ENCODE results near the gene ZNF436. TPM values are rescaled to one million over a fixed set of nuclear protein-coding genes. Genes with fewer than 3 reads are reported as not detected.

The ZNF436 gene
- total and polyA plus RNA-seq, 3 donors from 2014 or later: 24.6 to 29.0 (median 26.7) TPM

GRCh38 chr1:23345920-23346319 lies 23.7 kb downstream of the ZNF436 start:
- H3K27ac ChIP-seq: no peak overlapping the region
- DNase-seq: no peak
- H3K4me3 ChIP-seq: peak overlapping the region in 1 of 2 donors; percentile 97
- no peak for TF ChIP-seq CTCF (IDR thresholded peaks at IDR 0.05)
- no peak for TF ChIP-seq POLR2A (IDR thresholded peaks at IDR 0.05)
- 71 to 76% methylated on average over 14 of the region's 14 CpGs for WGBS, 2 donors
- no peaks in the 10 kb centered on the region for H3K9me3 ChIP-seq
- no peaks in the 10 kb centered on the region for H3K27me3 ChIP-seq
- peaks cover 21% of the 10 kb centered on the region for H3K4me1 ChIP-seq
- no peaks in the 10 kb centered on the region for H3K36me3 ChIP-seq (ENCODE audit: low read depth, missing control alignments)
- intact Hi-C loops (cut with DNase I; ENCODE audit: low total_unique reads): no loop called here

GRCh38 chr1:23344987-23345472 lies 24.6 kb downstream of the ZNF436 start:
- TF ChIP-seq CTCF (IDR thresholded peaks at IDR 0.05) (no peak), POLR2A (IDR thresholded peaks at IDR 0.05) (no peak)
- 15 to 31% methylated on average over 8 of the region's 8 CpGs for WGBS, 2 donors
- Histone ChIP-seq H3K4me3 (peak overlapping the region; percentile 94 to 97), H3K27ac (peak overlapping the region; percentile 97 to 98), H3K27me3 (no peaks in the 10 kb centered on the region), H3K36me3 (ENCODE audit: low read depth, missing control alignments) (no peaks in the 10 kb centered on the region), H3K4me1 (peaks cover 29% of the 10 kb centered on the region), H3K9me3 (no peaks in the 10 kb centered on the region)
- no peak for DNase-seq
- intact Hi-C loops (cut with DNase I; ENCODE audit: low total_unique reads): no loop called here

- Histone ChIP-seq H3K27ac (peak within 1 kb of the TSS; percentile 97 to 98), H3K4me1 (peaks cover 30% of the 10 kb centered on the region), H3K4me3 (peak within 1 kb of the TSS; percentile 94 to 97), H3K36me3 (ENCODE audit: low read depth, missing control alignments) (no peaks in the 10 kb centered on the region), H3K27me3 (no peaks in the 10 kb centered on the region), H3K9me3 (no peaks in the 10 kb centered on the region)
- WGBS, 2 donors: 0% methylated on average over 54 to 74 of the region's 87 CpGs
- DNase-seq: peak; percentile 100
- intact Hi-C loops (cut with DNase I; ENCODE audit: low total_unique reads): no loop called here
- TF ChIP-seq POLR2A (IDR thresholded peaks at IDR 0.05) (peak; percentile 25), CTCF (IDR thresholded peaks at IDR 0.05) (no peak)
These were observed 25.3 kb downstream of the ZNF436 start, which contains the start of gene HNRNPR for GRCh38 chr1:23344111-23344986. Gene HNRNPR, minus strand, starts transcription at chr1:23344284. Its CDS starts 3,276 bp downstream, at chr1:23341008.

- Histone ChIP-seq H3K36me3 (ENCODE audit: low read depth, missing control alignments) (no peaks in the 10 kb centered on the region), H3K4me3 (peak overlapping the region; percentile 94 to 97), H3K27me3 (no peaks in the 10 kb centered on the region), H3K4me1 (peaks cover 34% of the 10 kb centered on the region), H3K27ac (peak overlapping the region; percentile 97 to 98), H3K9me3 (no peaks in the 10 kb centered on the region)
- no peak for TF ChIP-seq POLR2A (IDR thresholded peaks at IDR 0.05)
- peak; percentile 34 for DNase-seq
- WGBS, 2 donors: 0% methylated on average over 20 to 50 of the region's 66 CpGs
- intact Hi-C loops (cut with DNase I; ENCODE audit: low total_unique reads): no loop called here
These were observed 26.2 kb downstream of the ZNF436 start for GRCh38 chr1:23343221-23344110.
